HepG2 (cell line): Measurements from ENCODE around the gene C2orf74. TPM values are rescaled to one million over a fixed set of nuclear protein-coding genes. Genes with fewer than 3 reads are reported as not detected.

Experiments used
- AFF4 ChIP-seq: sonication (generic); formaldehyde crosslinking; IDR thresholded peaks from 2 replicates; pipeline ENCODE4 v1.4.0; 2020; ENCODE audit warnings: missing genetic modification reagents
- GMEB1 ChIP-seq: sonication (generic); formaldehyde crosslinking; IDR thresholded peaks from 2 replicates; pipeline ENCODE4 v1.5.1; 2020; ENCODE audit warnings: missing genetic modification reagents, mild to moderate bottlenecking, borderline replicate concordance
- GTF2F1 ChIP-seq: fragments of 150-350 bp; IDR thresholded peaks from 2 replicates; pipeline ENCODE4 v1.6.1; 2014; ENCODE audit warnings: low read length
- NRL ChIP-seq: sonication (generic); formaldehyde crosslinking; IDR thresholded peaks from 2 replicates; pipeline ENCODE4 v1.5.0; 2020; ENCODE audit warnings: missing genetic modification reagents, mild to moderate bottlenecking, moderate library complexity, borderline replicate concordance
- SMYD3 ChIP-seq: sonication (generic); formaldehyde crosslinking; IDR thresholded peaks from 2 replicates; pipeline ENCODE4 v1.8.1; 2023; ENCODE audit warnings: mild to moderate bottlenecking, missing genetic modification reagents
- SP5 ChIP-seq: IDR thresholded peaks from 2 replicates; pipeline ENCODE4 v1.6.1; 2016; ENCODE audit warnings: low read depth, borderline replicate concordance
- TCF12 ChIP-seq, 2 experiments: fragments of 450-650 bp in 1 of 2; sonication (generic) in 1 of 2; formaldehyde crosslinking in 1 of 2; IDR thresholded peaks; 2 replicates each; pipeline versions ENCODE4 v1.6.1 to v1.8.0; 2017 to 2022; ENCODE audit warnings: antibody characterized with exemption in 1 of 2, mild to moderate bottlenecking in 1 of 2, missing genetic modification reagents in 1 of 2, moderate library complexity in 1 of 2
- TCF7 ChIP-seq: sonication (generic); IDR thresholded peaks from 2 replicates; pipeline ENCODE4 v1.6.1; 2016; ENCODE audit warnings: antibody characterized with exemption, low read depth
- TFAP4 ChIP-seq: sonication (generic); IDR thresholded peaks from 2 replicates; pipeline ENCODE4 v1.6.1; 2016; ENCODE audit warnings: low read depth, borderline replicate concordance
- ZBTB26 ChIP-seq: IDR thresholded peaks from 2 replicates; pipeline ENCODE4 v1.6.1; 2016; ENCODE audit warnings: missing compliant biosample characterization, missing genetic modification reagents, borderline replicate concordance
- ZNF691 ChIP-seq: sonication (generic); formaldehyde crosslinking; IDR thresholded peaks from 2 replicates; pipeline ENCODE4 v1.4.0; 2020; ENCODE audit warnings: missing genetic modification reagents, low read depth, mild to moderate bottlenecking, borderline replicate concordance
- polyA plus RNA-seq, 8 experiments: library from polyadenylated mRNA; depleted of rRNA in 3 of 8; stranded (reverse) in 7 of 8; unstranded in 1 of 8; fragments of >200 nt; fragmentation: Illumina TruSeq in 4 of 8; extraction: Trizol in 4 of 8; gene quantifications; 2 replicates each; pipeline versions ENCODE4 v1.2.1 to v1.2.3, GENCODE V29; 2011 to 2016; ENCODE audit warnings: low read depth in 4 of 8, missing spikeins in 1 of 8, mixed read lengths in 1 of 8; ENCODE audit not compliant: insufficient read depth in 1 of 8
- total RNA-seq, 5 experiments: library from RNA; depleted of rRNA; stranded (reverse); fragments of >200 nt; fragmentation: Illumina TruSeq; extraction: Trizol; gene quantifications; 2 replicates each; pipeline ENCODE4 v1.2.3, GENCODE V29; 2016; ENCODE audit warnings: low read depth in 1 of 5

C2orf74 gene
- total and polyA plus RNA-seq, 2 of the 13 experiments (the other 11 are each of a cell fraction or from before 2014, with no cell fraction given) = 10.6 to 13.8 TPM

- no peak for TF ChIP-seq ZBTB26 (CRISPR knock-in tag)
- no peak for TF ChIP-seq GMEB1 (CRISPR knock-in tag)
- TF ChIP-seq SMYD3 (CRISPR knock-in tag) = no peak
- TF ChIP-seq TCF7 = no peak
- no peak for TF ChIP-seq SP5 (CRISPR knock-in tag)
- TF ChIP-seq AFF4 = no peak
- no peak for TF ChIP-seq TCF12 (IDR thresholded peaks at IDR 0.05)
- no peak for TF ChIP-seq TCF12 (CRISPR knock-in tag; IDR thresholded peaks at IDR 0.05)
- TF ChIP-seq NRL = peak; percentile 1; the same call in 1 of the 2 replicates
- TF ChIP-seq ZNF691 (CRISPR knock-in tag) = no peak
- TF ChIP-seq TFAP4 = no peak
- TF ChIP-seq GTF2F1 = no peak
Measured at GRCh38 chr2:61180686-61181085, 18.7 kb downstream of the C2orf74 start (continued).
